ENCODE data around the gene COL9A2. TPM values are rescaled to one million over a fixed set of nuclear protein-coding genes. Genes with fewer than 3 reads are reported as not detected.
A peak's percentile ranks its signal among the peaks of the same experiment; 100 is the strongest.

COL9A2 gene
- total RNA-seq, 4 donors from 2014 or later: 5.4 to 43.0 (median 14.6) TPM

DNA sequence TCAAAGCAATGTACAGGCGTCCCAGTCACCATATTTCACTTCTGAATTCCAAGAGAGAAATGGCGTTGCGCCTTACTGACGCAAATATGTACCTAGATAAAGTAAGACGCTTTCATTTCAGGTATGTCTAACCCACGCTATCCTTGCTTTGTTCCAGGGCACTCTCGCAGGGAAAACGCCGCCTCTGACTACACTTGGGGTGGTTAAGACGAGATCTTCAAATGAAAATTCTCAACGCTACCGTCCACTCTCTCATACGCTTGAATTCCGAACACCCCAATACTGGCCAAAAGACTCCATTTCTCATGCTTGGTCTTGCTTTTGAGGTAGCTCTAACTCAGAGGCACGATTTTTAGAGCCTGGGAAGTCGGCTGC lies 59.8 kb downstream of the COL9A2 start:
- TF ChIP-seq, protein P1, sequence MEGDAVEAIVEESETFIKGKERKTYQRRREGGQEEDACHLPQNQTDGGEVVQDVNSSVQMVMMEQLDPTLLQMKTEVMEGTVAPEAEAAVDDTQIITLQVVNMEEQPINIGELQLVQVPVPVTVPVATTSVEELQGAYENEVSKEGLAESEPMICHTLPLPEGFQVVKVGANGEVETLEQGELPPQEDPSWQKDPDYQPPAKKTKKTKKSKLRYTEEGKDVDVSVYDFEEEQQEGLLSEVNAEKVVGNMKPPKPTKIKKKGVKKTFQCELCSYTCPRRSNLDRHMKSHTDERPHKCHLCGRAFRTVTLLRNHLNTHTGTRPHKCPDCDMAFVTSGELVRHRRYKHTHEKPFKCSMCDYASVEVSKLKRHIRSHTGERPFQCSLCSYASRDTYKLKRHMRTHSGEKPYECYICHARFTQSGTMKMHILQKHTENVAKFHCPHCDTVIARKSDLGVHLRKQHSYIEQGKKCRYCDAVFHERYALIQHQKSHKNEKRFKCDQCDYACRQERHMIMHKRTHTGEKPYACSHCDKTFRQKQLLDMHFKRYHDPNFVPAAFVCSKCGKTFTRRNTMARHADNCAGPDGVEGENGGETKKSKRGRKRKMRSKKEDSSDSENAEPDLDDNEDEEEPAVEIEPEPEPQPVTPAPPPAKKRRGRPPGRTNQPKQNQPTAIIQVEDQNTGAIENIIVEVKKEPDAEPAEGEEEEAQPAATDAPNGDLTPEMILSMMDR (IDR thresholded peaks at IDR 0.05): no peak
- TF ChIP-seq EP300 (IDR thresholded peaks at IDR 0.05; ENCODE audit: low read depth) (no peak), POLR2A (IDR thresholded peaks at IDR 0.05) (no peak), POLR2AphosphoS5 (IDR thresholded peaks at IDR 0.05) (no peak)
- H3K9me3 ChIP-seq: no peaks in the 10 kb centered on the region
- no peak for DNase-seq
- H3K27me3 ChIP-seq: no peaks in the 10 kb centered on the region
- intact Hi-C loops (cut with DNase I; ENCODE audit: low total_unique reads) (no loop called here), in situ Hi-C loops (cut with MboI; ENCODE audit: low pct_ligation_motif_present in 1 of 4, low pct_unique_long_range_greater_than_20kb in 1 of 4, low sequenced_read_pairs in 3 of 4) (no loop called here)
- H3K4me1 ChIP-seq: peaks cover 6 to 31% (median 22%) of the 10 kb centered on the region in 4 donors
- peak overlapping the region; percentile 49 to 87 (median 73) for H3K4me3 ChIP-seq
- H3K36me3 ChIP-seq: peaks cover 0 to 16% (median 8%) of the 10 kb centered on the region in 4 donors
- peak overlapping the region; percentile 91 to 96 (median 96) for H3K27ac ChIP-seq
- WGBS, 2 donors (ENCODE audit: low coverage in 1 of 2): 0% methylated on average over 13 to 16 of the region's 16 CpGs

DNA sequence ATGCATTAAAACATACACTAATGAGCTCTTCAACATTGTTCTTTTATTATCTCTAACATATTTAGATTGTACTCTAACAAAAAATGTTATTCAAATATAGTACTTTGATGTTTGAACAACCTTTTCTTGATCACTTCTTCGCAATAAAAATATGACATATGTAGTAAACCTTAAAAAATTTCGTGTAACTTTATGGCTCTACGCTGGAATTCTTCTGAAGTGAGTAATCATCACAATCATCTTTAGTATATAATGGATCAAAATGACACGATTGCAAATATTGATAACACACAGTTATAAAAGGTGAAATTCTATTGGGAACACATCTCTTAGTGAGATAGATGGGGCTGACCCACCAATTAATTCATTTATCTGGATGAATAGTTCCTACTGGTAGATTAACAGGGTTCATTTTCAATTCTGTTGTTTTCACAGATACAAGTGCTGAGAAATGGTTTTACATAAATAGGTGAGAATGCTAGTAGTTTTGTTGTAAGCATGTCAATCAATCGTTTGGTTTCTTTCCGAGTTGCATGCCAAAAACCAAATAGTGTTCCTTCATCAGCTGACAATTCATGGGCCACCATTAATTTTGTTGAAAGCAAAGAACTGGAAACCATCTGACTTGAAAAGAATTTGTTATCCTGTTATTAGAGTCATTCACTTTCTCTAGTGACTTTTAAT lies 60.5 kb downstream of the COL9A2 start:
- Histone ChIP-seq H3K27me3 (no peaks in the 10 kb centered on the region), H3K9me3 (no peaks in the 10 kb centered on the region), H3K4me3 (peak overlapping the region in 3 of 4 donors; percentile 62 to 87 (median 84)), H3K27ac (peak overlapping the region; percentile 91 to 96 (median 96)), H3K4me1 (peaks cover 6 to 31% (median 22%) of the 10 kb centered on the region in 4 donors), H3K36me3 (peaks cover 0 to 11% (median 4%) of the 10 kb centered on the region in 4 donors)
- TF ChIP-seq, protein P1 (IDR thresholded peaks at IDR 0.05): no peak
- no peak for TF ChIP-seq EP300 (IDR thresholded peaks at IDR 0.05; ENCODE audit: low read depth)
- no peak for TF ChIP-seq POLR2A (IDR thresholded peaks at IDR 0.05)
- TF ChIP-seq POLR2AphosphoS5 (IDR thresholded peaks at IDR 0.05): no peak
- in situ Hi-C loops (cut with MboI; ENCODE audit: low pct_ligation_motif_present in 1 of 4, low pct_unique_long_range_greater_than_20kb in 1 of 4, low sequenced_read_pairs in 3 of 4): no loop called here
- WGBS, 2 donors (ENCODE audit: low coverage in 1 of 2): 31 to 44% methylated on average over 6 of the region's 6 CpGs
- DNase-seq: no peak
- intact Hi-C loops (cut with DNase I; ENCODE audit: low total_unique reads): no loop called here

DNA sequence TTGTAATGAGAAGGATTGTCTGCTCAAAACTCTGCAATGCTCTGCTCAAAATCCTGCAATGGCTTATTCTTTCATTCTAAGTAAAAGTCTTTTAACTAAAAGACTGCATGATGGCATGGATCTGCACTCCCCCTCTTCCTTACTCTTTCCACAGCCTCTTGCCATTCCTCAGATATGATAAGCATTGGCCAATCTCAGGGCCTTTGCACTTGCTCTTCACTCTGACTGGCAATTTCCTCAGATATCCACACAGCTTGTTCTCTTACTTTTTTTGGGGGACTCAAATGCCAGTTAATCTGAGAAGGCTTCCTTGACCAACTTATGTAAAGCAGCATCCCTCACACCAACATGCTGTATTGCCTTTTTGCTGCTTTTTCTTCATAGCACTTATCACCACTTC lies 61.9 kb downstream of the COL9A2 start:
- intact Hi-C loops (cut with DNase I; ENCODE audit: low total_unique reads): no loop called here
- Histone ChIP-seq H3K9me3 (no peaks in the 10 kb centered on the region), H3K27ac (no peak overlapping the region), H3K27me3 (no peaks in the 10 kb centered on the region), H3K4me1 (peaks cover 6 to 31% (median 21%) of the 10 kb centered on the region in 4 donors), H3K36me3 (no peaks in the 10 kb centered on the region), H3K4me3 (no peak overlapping the region)
- DNase-seq: no peak
- TF ChIP-seq, protein P1 (IDR thresholded peaks at IDR 0.05): no peak
- TF ChIP-seq EP300 (IDR thresholded peaks at IDR 0.05; ENCODE audit: low read depth): no peak
- no peak for TF ChIP-seq POLR2AphosphoS5 (IDR thresholded peaks at IDR 0.05)
- no peak for TF ChIP-seq POLR2A (IDR thresholded peaks at IDR 0.05)
- in situ Hi-C loops (cut with MboI; ENCODE audit: low pct_ligation_motif_present in 1 of 4, low pct_unique_long_range_greater_than_20kb in 1 of 4, low sequenced_read_pairs in 3 of 4): no loop called here

DNA sequence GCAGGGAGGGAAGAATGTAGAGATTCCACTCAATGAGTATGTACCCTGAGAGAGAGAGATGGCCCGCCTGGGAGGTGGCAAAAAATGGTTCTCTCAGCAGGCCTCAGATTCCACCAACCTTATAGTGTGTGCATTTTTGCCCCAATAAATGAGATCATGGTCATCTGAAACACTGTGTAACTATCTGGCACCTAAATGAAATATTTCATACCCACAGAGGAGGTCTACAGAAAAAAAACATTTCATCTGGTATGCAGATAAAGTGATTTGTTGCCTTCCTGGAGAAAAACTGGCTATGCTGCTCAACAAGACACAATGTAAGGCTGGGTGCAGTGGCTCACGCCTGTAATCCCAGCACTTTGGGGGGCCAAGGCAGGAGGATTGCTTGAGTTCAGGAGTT lies 64.5 kb downstream of the COL9A2 start:
- no peak overlapping the region for H3K4me3 ChIP-seq
- no peaks in the 10 kb centered on the region for H3K27me3 ChIP-seq
- TF ChIP-seq, protein P1 (IDR thresholded peaks at IDR 0.05): no peak
- no peak for TF ChIP-seq POLR2A (IDR thresholded peaks at IDR 0.05)
- TF ChIP-seq EP300 (IDR thresholded peaks at IDR 0.05; ENCODE audit: low read depth): no peak
- TF ChIP-seq POLR2AphosphoS5 (IDR thresholded peaks at IDR 0.05): no peak
- DNase-seq: no peak
- peaks cover 6 to 16% (median 10%) of the 10 kb centered on the region in 4 donors for H3K4me1 ChIP-seq
- in situ Hi-C loops (cut with MboI; ENCODE audit: low pct_ligation_motif_present in 1 of 4, low pct_unique_long_range_greater_than_20kb in 1 of 4, low sequenced_read_pairs in 3 of 4): no loop called here
- H3K9me3 ChIP-seq: no peaks in the 10 kb centered on the region
- intact Hi-C loops (cut with DNase I; ENCODE audit: low total_unique reads): no loop called here
- no peaks in the 10 kb centered on the region for H3K36me3 ChIP-seq
- H3K27ac ChIP-seq: no peak overlapping the region
- 95 to 100% methylated on average over 2 of the region's 2 CpGs for WGBS, 2 donors (ENCODE audit: low coverage in 1 of 2)
